Activated T-cell treated with anti-CD3 and anti-CD28 coated beads, Interleukin-2, amount 50 U/mL, for 4 hours (primary cell): ENCODE data around the gene ZNF775. TPM values are rescaled to one million over a fixed set of nuclear protein-coding genes. Genes with fewer than 3 reads are reported as not detected.
A peak's percentile ranks its signal among the peaks of the same experiment; 100 is the strongest.
"Not testable (repeated sequence)": the region's sequence is repeated elsewhere in the genome, so short reads cannot be mapped to it uniquely, and the experiment has no call there.

Experiments used
- ATAC-seq, 2 donors: fragments of 200-7000 bp; cut with Tn5 transposase; one replicate each; pipeline ENCODE4 v1.10.0; 2021
- DNase-seq: peaks from one replicate; pipeline ENCODE4 v3.0.0-alpha.2; 2020
- H3K27me3 Mint-ChIP-seq: one replicate; pipeline ENCODE4 v1.8.0; 2021; ENCODE audit warnings: low read depth, mixed read lengths
- H3K36me3 Mint-ChIP-seq: one replicate; pipeline ENCODE4 v1.8.0; 2022; ENCODE audit warnings: mixed read lengths; ENCODE audit not compliant: insufficient read depth
- H3K4me1 Mint-ChIP-seq: one replicate; pipeline ENCODE4 v1.8.0; 2021; ENCODE audit warnings: low read depth, mixed read lengths
- H3K4me3 Mint-ChIP-seq: one replicate; pipeline ENCODE4 v1.8.0; 2021; ENCODE audit warnings: mild to moderate bottlenecking, moderate library complexity, mixed read lengths
- H3K9me3 Mint-ChIP-seq: one replicate; pipeline ENCODE4 v1.8.0; 2021; ENCODE audit warnings: mixed read lengths
- total RNA-seq, 3 donors: library from RNA; stranded (reverse); gene quantifications; one replicate each; pipeline ENCODE4 v1.2.1, GENCODE V29; 2021

Gene ZNF775
- total RNA-seq, 3 donors from 2014 or later: 3.4 to 4.5 (median 4.2) TPM

DNA sequence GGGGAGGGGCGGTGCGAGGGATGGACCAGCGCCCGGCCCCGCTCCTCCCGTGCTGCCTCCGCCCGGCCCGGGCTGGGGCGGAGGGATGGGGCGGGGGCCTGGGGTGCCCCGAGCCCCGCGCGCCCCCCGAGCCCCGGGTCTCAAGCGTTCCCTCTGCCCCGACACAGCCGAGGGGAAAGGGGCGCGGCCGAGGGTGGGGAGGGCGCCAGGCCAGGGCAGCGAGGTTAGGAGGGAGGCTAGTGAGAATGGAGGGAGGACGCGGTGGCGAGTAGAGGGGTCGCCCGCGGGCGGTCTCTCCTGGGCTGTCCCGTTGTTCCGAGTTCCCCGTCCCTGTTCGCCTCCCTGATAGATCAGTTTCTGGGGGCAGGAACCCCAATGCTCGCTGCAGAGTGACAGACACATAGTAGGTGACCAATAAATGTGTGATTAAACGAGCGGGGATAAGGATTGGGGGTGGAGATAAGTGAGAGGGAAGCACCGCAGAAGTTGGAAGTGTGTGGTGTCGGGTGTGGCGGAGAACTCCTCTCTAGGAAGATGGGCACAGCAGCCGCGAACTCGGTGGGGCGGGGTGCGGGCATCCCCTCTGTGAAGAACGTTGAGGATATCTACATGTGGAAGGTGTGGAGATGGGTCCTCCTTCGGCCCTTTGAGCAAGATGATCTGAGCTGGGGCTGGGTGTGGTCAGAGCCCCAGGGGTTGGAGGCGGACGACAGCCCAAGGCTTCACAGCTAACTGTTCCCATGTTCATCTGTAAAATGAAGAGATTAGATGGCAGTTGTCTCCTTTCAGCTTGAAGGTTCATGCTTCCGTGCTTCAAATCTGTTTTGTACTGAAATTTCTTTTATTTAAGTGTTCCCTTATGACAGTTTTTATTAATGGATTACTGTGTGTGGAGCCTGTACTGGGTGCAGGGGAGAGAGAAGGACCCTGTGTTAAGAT, 580 bp downstream of the ZNF775 start:
- Mint-ChIP-seq H3K4me3 (peak overlapping the region; percentile 89), H3K36me3 (no peaks in the 10 kb centered on the region), H3K27me3 (no peaks in the 10 kb centered on the region), H3K4me1 (peaks cover 41% of the 10 kb centered on the region), H3K9me3 (no peaks in the 10 kb centered on the region)
- ATAC-seq (no peak), DNase-seq (no peak)

- no peak for ATAC-seq
- Mint-ChIP-seq H3K27me3 (no peaks in the 10 kb centered on the region), H3K9me3 (no peaks in the 10 kb centered on the region), H3K36me3 (no peaks in the 10 kb centered on the region), H3K4me1 (peaks cover 38% of the 10 kb centered on the region), H3K4me3 (peak overlapping the region; percentile 89)
- DNase-seq: no peak
Observed at GRCh38 chr7:150380463-150380862, 1.3 kb downstream of the ZNF775 start.

DNA sequence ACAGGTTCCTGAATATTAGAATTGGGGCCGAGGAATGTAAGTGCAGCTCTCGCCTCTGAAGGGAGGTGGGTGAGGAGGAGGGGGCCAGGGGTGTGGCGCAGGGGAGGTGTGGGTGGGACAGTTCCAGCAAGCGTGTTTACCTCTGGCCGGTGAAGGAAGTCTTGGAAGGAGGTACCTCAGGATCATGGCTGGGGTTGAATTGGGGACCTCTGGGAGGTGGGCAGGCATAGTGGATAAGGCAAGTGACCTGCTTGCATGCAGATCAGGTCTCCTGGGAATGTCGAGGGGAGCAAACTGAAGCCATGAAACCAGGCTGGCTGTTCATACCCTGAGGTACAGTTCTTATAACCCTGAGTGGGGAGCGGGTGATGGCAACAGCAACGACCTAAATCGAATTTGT, 2.0 kb downstream of the ZNF775 start:
- Mint-ChIP-seq H3K4me3 (no peak overlapping the region), H3K4me1 (peaks cover 33% of the 10 kb centered on the region), H3K9me3 (no peaks in the 10 kb centered on the region), H3K36me3 (no peaks in the 10 kb centered on the region), H3K27me3 (no peaks in the 10 kb centered on the region)
- ATAC-seq (no peak), DNase-seq (no peak)

DNA sequence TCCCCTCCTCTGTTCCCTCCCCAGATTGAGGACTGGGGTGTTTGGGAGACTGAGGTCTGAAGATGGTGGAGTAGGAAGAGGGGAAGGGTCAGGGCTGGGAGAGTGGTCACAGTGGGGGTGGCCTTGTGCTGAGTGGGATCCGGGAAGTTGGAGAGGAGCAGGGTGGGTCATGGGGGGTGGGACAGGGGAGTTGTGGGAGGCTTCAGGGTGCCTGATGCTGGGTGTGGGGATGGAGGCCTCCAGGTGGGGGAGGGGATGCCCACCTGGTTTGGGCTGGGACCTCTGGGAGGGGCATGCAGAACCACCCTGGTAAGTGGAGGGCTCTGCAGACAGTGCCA, 2.6 kb downstream of the ZNF775 start:
- H3K4me3 Mint-ChIP-seq: no peak overlapping the region
- H3K9me3 Mint-ChIP-seq: no peaks in the 10 kb centered on the region
- DNase-seq: no peak
- no peaks in the 10 kb centered on the region for H3K36me3 Mint-ChIP-seq
- H3K4me1 Mint-ChIP-seq: peaks cover 27% of the 10 kb centered on the region
- H3K27me3 Mint-ChIP-seq: no peaks in the 10 kb centered on the region
- no peak for ATAC-seq

DNA sequence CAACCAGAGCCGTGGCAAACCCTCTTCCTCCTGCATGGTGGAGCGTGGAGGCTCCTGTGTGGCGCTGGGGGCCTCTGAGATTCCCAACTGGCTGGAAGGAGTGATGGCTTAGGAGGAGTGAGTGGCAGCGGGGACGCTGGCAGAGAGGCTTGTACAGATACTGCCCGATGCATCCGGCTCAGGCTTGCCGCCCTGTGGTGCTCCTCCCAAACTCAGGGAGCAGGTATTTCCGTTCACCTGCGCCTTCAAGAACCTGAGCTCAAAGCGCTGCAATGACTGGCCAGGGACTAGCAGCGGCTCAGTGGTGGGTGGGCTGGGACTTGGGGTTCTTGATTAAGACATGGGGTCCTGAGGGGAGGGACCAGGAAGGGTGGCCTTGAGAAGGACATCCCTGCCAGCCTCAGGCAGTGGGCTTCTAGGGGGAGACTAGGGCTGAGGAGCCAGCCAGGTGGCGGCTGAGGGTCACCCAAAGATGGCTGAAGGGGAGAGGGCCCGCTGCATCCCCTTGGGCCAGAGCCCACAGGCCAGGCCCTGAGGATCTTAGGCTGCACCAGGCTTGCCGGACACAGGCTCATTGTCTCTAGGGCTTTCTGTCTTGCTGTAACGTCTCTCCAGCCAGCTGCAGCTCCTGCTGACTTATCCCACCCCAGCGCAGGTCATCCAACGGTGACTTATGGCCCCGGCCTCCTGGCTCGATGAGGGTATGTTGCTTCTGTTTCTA, 3.2 kb downstream of the ZNF775 start:
- Mint-ChIP-seq H3K27me3 (no peaks in the 10 kb centered on the region), H3K9me3 (no peaks in the 10 kb centered on the region), H3K36me3 (no peaks in the 10 kb centered on the region), H3K4me3 (no peak overlapping the region), H3K4me1 (peaks cover 24% of the 10 kb centered on the region)
- DNase-seq (no peak), ATAC-seq (no peak)

- Mint-ChIP-seq H3K4me1 (peaks cover 19% of the 10 kb centered on the region), H3K4me3 (no peak overlapping the region), H3K27me3 (no peaks in the 10 kb centered on the region), H3K9me3 (no peaks in the 10 kb centered on the region), H3K36me3 (no peaks in the 10 kb centered on the region)
- ATAC-seq: no peak
- no peak for DNase-seq
Observed at GRCh38 chr7:150382844-150383225, 3.7 kb downstream of the ZNF775 start.

- Mint-ChIP-seq H3K27me3 (no peaks in the 10 kb centered on the region), H3K9me3 (no peaks in the 10 kb centered on the region), H3K4me3 (no peak overlapping the region), H3K36me3 (no peaks in the 10 kb centered on the region), H3K4me1 (peaks cover 13% of the 10 kb centered on the region)
- no peak for DNase-seq
- ATAC-seq: no peak
Observed at GRCh38 chr7:150383710-150384397, 4.7 kb downstream of the ZNF775 start.

GRCh38 chr7:150384406-150385301, 5.5 kb downstream of the ZNF775 start:
- Mint-ChIP-seq H3K4me1 (peaks cover 12% of the 10 kb centered on the region), H3K4me3 (no peak overlapping the region), H3K36me3 (no peaks in the 10 kb centered on the region), H3K9me3 (no peaks in the 10 kb centered on the region), H3K27me3 (no peaks in the 10 kb centered on the region)
- ATAC-seq: no peak
- no peak for DNase-seq

- no peaks in the 10 kb centered on the region for H3K9me3 Mint-ChIP-seq
Observed at GRCh38 chr7:150385302-150385723, 6.2 kb downstream of the ZNF775 start.

DNA sequence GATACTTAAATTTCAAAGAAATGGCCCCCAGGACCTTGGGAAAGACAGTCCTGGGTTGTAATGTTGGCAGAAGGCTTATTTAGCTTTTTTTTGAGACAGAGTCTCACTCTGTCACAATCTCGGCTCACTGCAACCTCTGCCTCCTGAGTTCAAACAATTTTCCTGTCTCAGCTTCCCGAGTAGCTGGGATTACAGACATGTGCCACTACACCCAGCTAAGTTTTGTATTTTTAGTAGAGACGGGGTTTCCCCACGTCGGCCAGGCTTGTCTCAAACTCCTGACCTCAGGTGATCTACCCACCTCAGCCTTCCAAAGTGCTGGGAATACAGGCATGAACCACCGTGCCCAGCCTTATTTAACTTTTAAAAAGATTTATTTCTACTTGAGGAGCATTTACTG, 6.8 kb downstream of the ZNF775 start:
- not testable (repeated sequence) for H3K27me3 Mint-ChIP-seq, H3K4me1 Mint-ChIP-seq, H3K36me3 Mint-ChIP-seq, H3K9me3 Mint-ChIP-seq, H3K4me3 Mint-ChIP-seq, DNase-seq, ATAC-seq

More at GRCh38 chr7:150385302-150385723, 6.2 kb downstream of the ZNF775 start:
- H3K27me3 Mint-ChIP-seq: no peaks in the 10 kb centered on the region
- H3K4me3 Mint-ChIP-seq: no peak overlapping the region
- H3K4me1 Mint-ChIP-seq: peaks cover 5% of the 10 kb centered on the region
- H3K36me3 Mint-ChIP-seq: no peaks in the 10 kb centered on the region
- ATAC-seq: no peak
- no peak for DNase-seq

- Mint-ChIP-seq H3K4me1 (peaks cover under 1% of the 10 kb centered on the region), H3K36me3 (no peaks in the 10 kb centered on the region), H3K9me3 (no peaks in the 10 kb centered on the region), H3K27me3 (no peaks in the 10 kb centered on the region), H3K4me3 (no peak overlapping the region)
- ATAC-seq (no peak), DNase-seq (no peak)
Observed at GRCh38 chr7:150388306-150388705, 9.2 kb downstream of the ZNF775 start.

GRCh38 chr7:150388709-150389531, 9.8 kb downstream of the ZNF775 start:
- ATAC-seq (no peak), DNase-seq (no peak)
- H3K9me3 Mint-ChIP-seq: no peaks in the 10 kb centered on the region
- no peak overlapping the region for H3K4me3 Mint-ChIP-seq
- H3K27me3 Mint-ChIP-seq: no peaks in the 10 kb centered on the region
- H3K4me1 Mint-ChIP-seq: no peaks in the 10 kb centered on the region
- no peaks in the 10 kb centered on the region for H3K36me3 Mint-ChIP-seq

DNA sequence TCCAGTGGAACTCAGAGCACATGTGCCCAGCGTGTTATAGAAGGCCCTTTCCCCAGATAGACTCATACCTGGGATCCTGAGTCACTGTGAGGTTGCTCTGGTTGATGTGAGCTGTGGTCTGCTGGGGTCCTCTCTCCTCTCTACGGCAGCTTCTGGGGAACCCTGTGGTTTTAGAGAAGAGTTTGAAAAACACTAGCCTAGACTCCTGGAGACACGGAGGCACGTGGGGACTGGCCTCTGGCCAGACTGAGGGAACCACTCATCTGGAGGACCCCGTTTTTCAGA, 10.3 kb downstream of the ZNF775 start:
- H3K9me3 Mint-ChIP-seq: no peaks in the 10 kb centered on the region
- DNase-seq (no peak), ATAC-seq (peak; percentile 70 to 81)
- H3K36me3 Mint-ChIP-seq: no peaks in the 10 kb centered on the region
- H3K4me3 Mint-ChIP-seq: no peak overlapping the region
- H3K4me1 Mint-ChIP-seq: no peaks in the 10 kb centered on the region
- no peaks in the 10 kb centered on the region for H3K27me3 Mint-ChIP-seq
